IPS-18a (cell line): ENCODE measurements around the gene SAMD5.
"Not testable (repeated sequence)": the region's sequence is repeated elsewhere in the genome, so short reads cannot be mapped to it uniquely, and the experiment has no call there.

ENCODE experiments used
- H3K27ac ChIP-seq: one replicate; pipeline ENCODE4 v1.5.1; 2013; ENCODE audit warnings: low read length
- H3K27me3 ChIP-seq: one replicate; pipeline ENCODE4 v1.6.1; 2013; ENCODE audit warnings: mild to moderate bottlenecking, low read length; ENCODE audit not compliant: control insufficient read depth, insufficient read depth
- H3K36me3 ChIP-seq: one replicate; pipeline ENCODE4 v1.6.1; 2013; ENCODE audit warnings: low read depth, low read length; ENCODE audit not compliant: control insufficient read depth
- H3K4me1 ChIP-seq: one replicate; pipeline ENCODE4 v1.6.1; 2013; ENCODE audit warnings: low read depth, low read length; ENCODE audit not compliant: control insufficient read depth
- H3K4me3 ChIP-seq: one replicate; pipeline ENCODE4 v1.5.1; 2013; ENCODE audit warnings: low read length
- H3K9ac ChIP-seq: one replicate; pipeline ENCODE4 v1.6.1; 2013; ENCODE audit warnings: mild to moderate bottlenecking, low read length, moderate library complexity
- H3K9me3 ChIP-seq: one replicate; pipeline ENCODE4 v1.6.1; 2013; ENCODE audit warnings: low read depth, low read length; ENCODE audit not compliant: control insufficient read depth

SAMD5 gene

DNA sequence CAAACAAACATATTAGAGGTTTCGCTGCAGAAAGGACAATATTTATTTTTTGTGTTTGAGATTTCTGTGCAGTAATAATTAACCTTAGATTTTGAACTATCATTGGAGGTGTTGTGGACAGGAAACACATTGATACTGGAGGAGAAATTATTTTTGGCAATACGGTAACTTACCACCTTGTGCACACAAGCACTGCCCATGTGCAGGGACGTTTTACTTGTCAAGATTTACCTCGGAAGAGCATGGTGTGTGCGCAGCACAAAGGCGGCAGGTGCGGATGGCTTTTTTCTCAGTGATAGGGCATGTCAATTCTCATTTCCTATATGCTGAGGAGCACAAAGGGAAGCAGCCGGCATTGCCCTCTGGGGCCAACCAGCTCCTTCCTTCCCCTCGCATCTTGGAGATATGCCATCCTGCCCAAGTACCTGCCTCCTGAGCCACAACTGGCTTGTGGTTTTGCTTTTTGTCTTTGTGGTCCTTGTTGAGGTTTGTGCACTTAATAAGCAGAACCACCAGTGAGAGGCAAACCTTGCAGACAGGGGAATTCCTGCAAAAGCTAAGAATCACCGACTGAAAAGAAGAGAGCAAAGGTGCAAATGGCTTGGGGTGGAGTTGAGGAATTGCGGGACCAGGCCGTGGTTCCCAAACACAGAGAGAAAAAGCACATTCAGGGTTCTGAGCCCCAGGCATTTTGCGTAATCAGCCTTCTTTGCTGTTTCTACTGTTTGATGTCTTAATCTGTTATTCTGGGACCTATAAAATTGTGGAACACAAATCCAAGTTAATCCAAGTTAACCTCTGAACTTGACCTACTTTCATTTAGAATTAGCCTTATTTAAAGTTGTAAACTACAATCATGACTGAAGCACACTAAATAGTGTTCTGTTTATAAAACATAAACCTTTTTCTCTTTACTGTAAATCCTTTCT, 21.9 kb downstream of the SAMD5 start:
- no peaks in the 10 kb centered on the region for H3K27me3 ChIP-seq
- H3K4me3 ChIP-seq, result no peak overlapping the region
- no peak overlapping the region for H3K27ac ChIP-seq
- no peaks in the 10 kb centered on the region for H3K36me3 ChIP-seq
- H3K9ac ChIP-seq, result no peak overlapping the region
- H3K4me1 ChIP-seq, result no peaks in the 10 kb centered on the region
- H3K9me3 ChIP-seq, result no peaks in the 10 kb centered on the region

DNA sequence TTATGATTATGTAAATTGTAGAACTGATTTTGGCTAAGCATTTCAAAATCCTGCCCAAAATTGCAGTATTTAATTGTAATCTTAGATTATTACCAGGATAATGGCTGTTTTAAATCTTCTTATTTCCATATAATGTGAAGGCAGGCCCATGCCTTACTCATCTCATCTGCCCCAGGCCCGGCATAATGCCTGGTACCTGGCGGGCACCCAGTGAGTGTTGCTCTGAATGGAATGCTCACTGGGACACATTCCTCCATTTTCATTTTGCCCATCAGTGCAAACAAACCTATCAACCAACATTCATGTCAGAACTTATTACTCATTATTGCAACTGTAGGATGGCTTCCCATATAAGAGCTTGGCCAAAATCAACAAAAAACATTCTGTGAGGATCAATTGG, 22.8 kb downstream of the SAMD5 start:
- H3K27me3 ChIP-seq, result no peaks in the 10 kb centered on the region
- H3K36me3 ChIP-seq, result no peaks in the 10 kb centered on the region
- H3K9me3 ChIP-seq, result no peaks in the 10 kb centered on the region
- H3K4me3 ChIP-seq, result no peak overlapping the region
- H3K27ac ChIP-seq, result no peak overlapping the region
- H3K9ac ChIP-seq, result no peak overlapping the region
- no peaks in the 10 kb centered on the region for H3K4me1 ChIP-seq

DNA sequence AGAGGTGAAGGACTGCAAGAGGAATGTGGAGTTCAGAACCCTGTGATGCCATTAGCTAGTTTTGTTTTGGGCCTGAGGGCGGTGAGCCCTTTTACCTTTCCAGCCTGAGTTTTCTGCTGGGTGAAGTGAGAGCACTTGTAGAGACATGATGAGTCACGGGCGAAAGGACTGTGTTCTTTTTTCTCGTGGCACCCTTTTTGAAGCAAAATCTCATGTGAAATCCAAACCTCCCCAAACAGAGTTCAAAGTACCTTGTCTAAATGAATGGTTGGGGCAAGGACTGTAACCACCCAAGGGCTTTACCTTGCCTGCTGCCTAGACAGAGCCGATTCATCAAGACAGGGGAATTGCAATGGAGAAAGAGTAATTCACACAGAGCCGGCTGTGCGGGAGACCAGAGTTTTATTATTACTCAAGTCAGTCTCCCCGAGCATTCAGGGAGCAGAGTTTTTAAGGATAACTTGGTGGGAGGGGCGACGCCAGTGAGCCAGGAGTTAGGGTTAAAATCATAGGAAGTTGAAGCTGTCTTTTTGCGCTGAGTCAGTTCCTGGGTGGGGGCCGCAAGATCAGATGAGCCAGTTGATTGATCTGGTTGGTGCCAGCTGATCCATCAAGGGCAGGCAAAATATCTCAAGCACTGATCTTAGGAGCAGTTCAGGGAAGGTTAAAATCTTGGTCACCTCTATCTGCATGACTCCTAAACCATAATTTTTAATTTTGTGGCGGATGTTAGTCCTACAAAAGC, 25.8 kb downstream of the SAMD5 start:
- no peak overlapping the region for H3K4me3 ChIP-seq
- no peaks in the 10 kb centered on the region for H3K27me3 ChIP-seq
- no peak overlapping the region for H3K27ac ChIP-seq
- no peak overlapping the region for H3K9ac ChIP-seq
- H3K9me3 ChIP-seq, result no peaks in the 10 kb centered on the region
- H3K36me3 ChIP-seq, result no peaks in the 10 kb centered on the region
- H3K4me1 ChIP-seq, result no peaks in the 10 kb centered on the region

DNA sequence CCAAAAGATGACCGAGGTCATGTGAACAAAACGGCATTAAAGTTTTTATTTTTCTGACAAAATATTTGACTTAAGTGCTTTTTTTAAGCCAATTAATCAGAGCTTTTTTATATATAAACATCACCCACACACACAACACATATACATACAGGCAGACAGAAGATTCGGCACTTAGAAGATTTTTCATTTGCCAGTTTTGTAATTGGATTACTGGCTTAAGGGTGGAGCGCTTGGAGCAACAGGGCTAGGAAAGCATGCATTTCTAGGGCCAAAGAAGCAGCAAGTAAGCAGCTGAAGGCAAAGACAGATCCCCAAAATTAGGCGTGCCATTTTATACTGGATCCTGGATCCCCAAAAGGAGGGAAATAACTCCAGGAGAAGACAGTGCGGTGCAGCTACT, 30.3 kb downstream of the SAMD5 start:
- no peak overlapping the region for H3K9ac ChIP-seq
- no peak overlapping the region for H3K27ac ChIP-seq
- no peaks in the 10 kb centered on the region for H3K27me3 ChIP-seq
- H3K4me1 ChIP-seq, result no peaks in the 10 kb centered on the region
- no peak overlapping the region for H3K4me3 ChIP-seq
- no peaks in the 10 kb centered on the region for H3K9me3 ChIP-seq
- no peaks in the 10 kb centered on the region for H3K36me3 ChIP-seq

DNA sequence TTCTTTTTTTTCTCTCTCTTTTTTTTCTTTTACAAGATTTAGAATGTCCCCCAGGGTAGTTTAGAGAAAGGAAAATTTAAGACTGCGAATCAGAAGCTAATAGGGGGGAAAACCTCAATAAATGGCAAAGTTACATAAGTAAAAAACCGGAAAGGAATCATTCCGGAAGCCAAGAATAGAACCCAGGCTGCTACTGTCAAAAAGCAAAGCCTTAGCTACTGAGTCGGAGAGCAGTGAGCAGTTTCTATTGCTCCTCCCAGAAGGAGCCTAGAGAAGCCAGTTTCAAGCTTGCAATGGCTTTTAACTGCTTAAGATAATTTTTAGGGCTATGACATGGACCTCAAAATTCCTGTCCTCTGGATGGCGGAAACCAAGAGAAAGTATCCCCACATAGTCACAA, 31.6 kb downstream of the SAMD5 start:
- no peak overlapping the region for H3K4me3 ChIP-seq
- H3K9me3 ChIP-seq, result no peaks in the 10 kb centered on the region
- no peak overlapping the region for H3K27ac ChIP-seq
- no peaks in the 10 kb centered on the region for H3K4me1 ChIP-seq
- H3K27me3 ChIP-seq, result no peaks in the 10 kb centered on the region
- no peaks in the 10 kb centered on the region for H3K36me3 ChIP-seq
- no peak overlapping the region for H3K9ac ChIP-seq

DNA sequence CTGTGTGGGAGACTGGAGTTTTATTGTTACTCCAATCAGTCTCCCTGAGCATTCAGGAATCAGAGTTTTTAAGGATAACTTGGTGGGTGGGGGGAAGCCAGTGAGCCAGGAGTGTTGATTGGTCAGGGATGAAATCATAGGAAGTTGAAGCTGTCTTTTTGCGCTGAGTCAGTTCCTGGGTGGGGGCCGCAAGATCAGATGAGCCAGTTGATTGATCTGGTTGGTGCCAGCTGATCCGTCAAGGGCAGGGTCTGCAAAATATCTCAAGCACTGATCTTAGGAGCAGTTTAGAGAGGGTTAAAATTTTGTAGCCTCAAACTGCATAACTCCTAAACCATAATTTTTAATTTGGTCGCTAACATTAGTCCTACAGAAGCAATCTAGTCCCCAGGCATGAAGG, 33.9 kb downstream of the SAMD5 start:
- H3K27ac ChIP-seq, H3K4me3 ChIP-seq, H3K27me3 ChIP-seq, H3K9ac ChIP-seq, H3K36me3 ChIP-seq, H3K4me1 ChIP-seq, H3K9me3 ChIP-seq: not testable (repeated sequence)

DNA sequence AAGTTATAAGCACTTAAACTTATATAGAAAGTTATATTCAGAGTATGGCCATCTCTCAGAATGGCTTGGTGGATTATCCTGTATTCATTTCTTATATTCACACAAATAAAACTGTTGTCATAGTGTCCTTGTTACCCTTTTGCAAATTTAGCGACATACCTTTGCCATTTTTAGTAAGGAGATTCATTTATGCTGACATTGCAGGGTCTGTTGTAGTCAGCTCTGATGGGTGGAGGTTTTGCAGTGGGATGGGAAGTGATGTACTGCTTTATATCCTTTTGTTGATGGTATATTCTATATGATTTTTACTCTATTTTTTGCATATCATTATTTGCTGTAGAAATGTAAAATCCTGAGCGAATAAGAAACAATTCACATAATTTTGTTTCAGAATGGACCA, 35.9 kb downstream of the SAMD5 start:
- Histone ChIP-seq H3K27ac (no peak overlapping the region), H3K36me3 (no peaks in the 10 kb centered on the region), H3K27me3 (no peaks in the 10 kb centered on the region), H3K4me3 (no peak overlapping the region), H3K9me3 (no peaks in the 10 kb centered on the region), H3K9ac (no peak overlapping the region), H3K4me1 (peaks cover 6% of the 10 kb centered on the region)

DNA sequence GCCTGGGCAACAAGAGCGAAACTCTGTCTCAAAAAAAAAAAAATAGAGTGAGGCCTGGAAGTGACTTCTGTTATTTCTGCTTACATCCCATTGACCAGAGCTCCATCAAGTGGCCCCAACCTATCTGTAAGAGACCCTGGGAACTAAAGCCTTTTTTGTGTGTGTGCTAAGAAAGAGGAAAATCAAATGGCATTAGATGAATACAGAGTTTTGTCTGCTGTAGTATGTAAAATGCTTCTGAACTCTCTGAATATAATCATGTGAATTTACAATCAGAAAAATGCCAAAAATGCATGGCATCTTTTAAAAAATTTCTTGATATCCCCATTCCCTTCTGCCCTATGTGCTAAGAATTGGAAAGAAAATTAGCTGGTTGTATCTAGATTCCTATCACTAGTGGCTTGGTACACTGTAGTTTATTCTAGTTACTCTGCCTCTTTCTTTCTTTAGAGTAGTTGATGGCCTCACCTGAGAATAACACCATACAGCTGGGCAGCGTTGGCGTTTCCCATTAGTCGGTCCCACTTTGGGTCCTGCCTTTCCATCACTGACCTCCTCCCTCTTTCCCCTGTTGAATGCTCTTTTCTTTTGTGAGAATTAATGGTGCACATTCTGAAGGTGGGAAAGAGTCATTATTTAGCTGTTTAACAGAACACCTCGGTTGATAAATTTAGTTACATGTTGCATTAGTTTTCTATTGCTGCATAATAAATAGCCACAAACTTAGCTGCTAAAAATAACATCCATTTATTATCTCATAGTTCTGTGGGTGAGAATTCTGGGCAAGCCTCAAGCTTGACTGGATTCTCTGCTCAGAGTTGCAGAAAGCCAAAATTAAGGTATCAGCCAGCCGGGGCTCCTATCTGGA, 38.2 kb downstream of the SAMD5 start:
- no peaks in the 10 kb centered on the region for H3K27me3 ChIP-seq
- peaks cover 6% of the 10 kb centered on the region for H3K4me1 ChIP-seq
- H3K4me3 ChIP-seq, result no peak overlapping the region
- no peak overlapping the region for H3K27ac ChIP-seq
- no peaks in the 10 kb centered on the region for H3K36me3 ChIP-seq
- no peaks in the 10 kb centered on the region for H3K9me3 ChIP-seq
- no peak overlapping the region for H3K9ac ChIP-seq

DNA sequence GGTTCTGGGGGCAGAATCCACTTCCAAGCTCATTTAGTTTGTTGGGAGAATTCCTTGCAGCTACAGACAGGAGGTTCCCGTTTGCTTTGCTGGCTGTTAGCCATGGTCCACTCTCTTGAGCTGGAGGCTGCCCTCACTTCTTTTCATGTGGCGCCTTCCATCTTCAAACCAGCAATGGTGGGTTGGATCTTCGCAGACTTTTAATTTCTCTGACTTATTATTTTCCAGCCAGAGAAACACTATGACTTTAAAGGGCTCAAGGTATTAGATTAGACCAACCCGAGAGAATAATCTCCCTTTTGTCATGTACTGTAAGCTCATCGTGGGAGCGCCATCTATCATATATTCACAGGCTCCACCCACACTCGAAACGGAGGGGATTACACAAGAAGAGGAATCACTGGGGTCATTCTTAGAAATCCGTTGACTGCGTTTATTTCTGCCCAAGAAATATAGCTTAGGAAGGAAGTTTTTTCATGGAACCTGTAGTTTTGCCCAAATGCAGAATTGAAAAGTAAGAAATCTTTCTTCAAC, 38.9 kb downstream of the SAMD5 start:
- no peak overlapping the region for H3K4me3 ChIP-seq
- H3K9me3 ChIP-seq, result no peaks in the 10 kb centered on the region
- H3K9ac ChIP-seq, result no peak overlapping the region
- H3K27me3 ChIP-seq, result no peaks in the 10 kb centered on the region
- no peak overlapping the region for H3K27ac ChIP-seq
- peaks cover 6% of the 10 kb centered on the region for H3K4me1 ChIP-seq
- no peaks in the 10 kb centered on the region for H3K36me3 ChIP-seq

DNA sequence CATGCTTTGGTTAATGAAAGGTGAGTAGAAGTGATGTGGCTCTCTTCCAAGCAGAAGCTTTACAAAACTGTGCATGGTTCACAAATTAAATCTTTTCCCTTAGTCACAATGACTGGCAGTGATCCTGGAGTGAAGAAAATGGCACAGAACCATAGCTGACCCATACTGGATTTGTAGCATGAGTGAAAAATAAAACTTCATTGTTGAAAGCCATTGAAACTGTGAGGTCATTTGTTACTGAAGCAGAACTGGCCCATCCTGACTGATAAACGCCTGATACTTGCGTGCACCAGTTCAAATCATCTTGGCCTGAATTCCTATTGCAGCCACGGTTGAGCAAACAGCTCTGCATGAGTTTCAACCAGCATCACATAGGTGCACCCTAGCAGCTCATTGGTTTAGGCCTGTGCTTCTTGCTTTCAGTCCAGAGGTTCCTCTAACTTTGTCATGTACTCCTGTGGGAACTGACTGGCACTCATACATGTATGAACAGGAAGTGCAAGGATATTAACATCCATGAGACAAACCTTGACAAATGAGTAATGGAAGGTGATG, 40.5 kb downstream of the SAMD5 start:
- H3K27ac ChIP-seq, result no peak overlapping the region
- H3K9me3 ChIP-seq, result no peaks in the 10 kb centered on the region
- H3K27me3 ChIP-seq, result no peaks in the 10 kb centered on the region
- no peaks in the 10 kb centered on the region for H3K36me3 ChIP-seq
- H3K4me1 ChIP-seq, result peaks cover 6% of the 10 kb centered on the region
- H3K4me3 ChIP-seq, result no peak overlapping the region
- no peak overlapping the region for H3K9ac ChIP-seq

DNA sequence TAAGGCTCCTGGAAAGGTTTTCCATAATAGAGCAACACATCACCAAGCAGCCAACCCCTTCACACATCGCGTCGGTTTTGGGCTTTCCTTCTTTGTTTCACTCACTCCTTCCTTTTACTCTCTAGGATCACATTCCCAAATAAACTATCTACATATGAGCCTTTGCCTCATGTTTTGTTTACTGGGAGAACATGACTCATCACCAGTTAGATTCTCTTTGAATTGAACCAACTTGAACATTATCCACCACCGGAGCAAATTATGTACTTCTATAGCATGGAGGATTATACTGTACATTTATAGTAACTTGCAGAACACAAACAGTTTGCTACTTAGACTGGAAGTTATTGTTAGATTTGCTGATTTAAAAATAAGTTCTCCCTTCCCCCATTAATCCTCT, 41.0 kb downstream of the SAMD5 start:
- H3K9ac ChIP-seq, result no peak overlapping the region
- H3K27ac ChIP-seq, result no peak overlapping the region
- no peak overlapping the region for H3K4me3 ChIP-seq
- peaks cover 6% of the 10 kb centered on the region for H3K4me1 ChIP-seq
- H3K9me3 ChIP-seq, result no peaks in the 10 kb centered on the region
- no peaks in the 10 kb centered on the region for H3K27me3 ChIP-seq
- H3K36me3 ChIP-seq, result no peaks in the 10 kb centered on the region
